ENCODE measurements around the gene DMXL2.

DMXL2 gene

GRCh38 chr15:51496246-51496645 is 126.3 kb downstream of the DMXL2 start:
- no peaks in the 10 kb centered on the region for H3K9me3 ChIP-seq
- H3K9ac ChIP-seq: no peak overlapping the region
- H3K27ac ChIP-seq: no peak overlapping the region

GRCh38 chr15:51494411-51495314 is 127.9 kb downstream of the DMXL2 start:
- Histone ChIP-seq H3K4me2 (no peak overlapping the region), H4K20me1 (no peaks in the 10 kb centered on the region), H3K36me3 (no peaks in the 10 kb centered on the region), H3K27ac (no peak overlapping the region), H3K4me1 (peaks cover 7% of the 10 kb centered on the region; the same call in 1 of the 2 replicates), H3K9me3 (no peaks in the 10 kb centered on the region), H3K4me3 (no peak overlapping the region), H3K9ac (no peak overlapping the region), H3K27me3 (no peaks in the 10 kb centered on the region)
- TF ChIP-seq Cebpa-rat (IDR thresholded peaks at IDR 0.05): no peak

More at GRCh38 chr15:51496246-51496645, 126.3 kb downstream of the DMXL2 start:
- H3K27me3 ChIP-seq: no peaks in the 10 kb centered on the region
- H3K36me3 ChIP-seq: no peaks in the 10 kb centered on the region
- no peaks in the 10 kb centered on the region for H4K20me1 ChIP-seq
- no peak overlapping the region for H3K4me3 ChIP-seq
- no peak for TF ChIP-seq Cebpa-rat (IDR thresholded peaks at IDR 0.05)
- peaks cover 7% of the 10 kb centered on the region; the same call in 1 of the 2 replicates for H3K4me1 ChIP-seq
- H3K4me2 ChIP-seq: no peak overlapping the region

GRCh38 chr15:51493892-51494291 is 128.7 kb downstream of the DMXL2 start:
- Histone ChIP-seq H3K36me3 (0 out of 2 replicates have a peak, but pooled peaks cover 4% of the 10 kb centered on the region), H3K27me3 (no peaks in the 10 kb centered on the region), H3K4me2 (no peak overlapping the region), H3K27ac (no peak overlapping the region), H3K9ac (no peak overlapping the region), H3K9me3 (no peaks in the 10 kb centered on the region), H3K4me1 (peaks cover 7% of the 10 kb centered on the region; the same call in 1 of the 2 replicates), H3K4me3 (no peak overlapping the region), H4K20me1 (no peaks in the 10 kb centered on the region)
- TF ChIP-seq Cebpa-rat (IDR thresholded peaks at IDR 0.05): no peak

- no peak overlapping the region for H3K4me2 ChIP-seq
- H3K9ac ChIP-seq: no peak overlapping the region
- H3K27me3 ChIP-seq: no peaks in the 10 kb centered on the region
- peaks cover 13% of the 10 kb centered on the region for H3K36me3 ChIP-seq
- H3K4me3 ChIP-seq: no peak overlapping the region
- H3K4me1 ChIP-seq: peaks cover 7% of the 10 kb centered on the region; the same call in 1 of the 2 replicates
- H3K9me3 ChIP-seq: no peaks in the 10 kb centered on the region; the same call in 1 of the 2 replicates
- TF ChIP-seq Cebpa-rat (IDR thresholded peaks at IDR 0.05): no peak
- no peak overlapping the region for H3K27ac ChIP-seq
- H4K20me1 ChIP-seq: no peaks in the 10 kb centered on the region
Observed at GRCh38 chr15:51492528-51492927, 130.0 kb downstream of the DMXL2 start.

- H3K4me3 ChIP-seq: no peak overlapping the region
- H3K4me2 ChIP-seq: no peak overlapping the region
- no peak overlapping the region for H3K27ac ChIP-seq
- no peaks in the 10 kb centered on the region for H3K27me3 ChIP-seq
- no peaks in the 10 kb centered on the region; the same call in 1 of the 2 replicates for H3K9me3 ChIP-seq
- H3K36me3 ChIP-seq: peaks cover 18% of the 10 kb centered on the region
- H3K4me1 ChIP-seq: peaks cover 7% of the 10 kb centered on the region; the same call in 1 of the 2 replicates
- no peak for TF ChIP-seq Cebpa-rat (IDR thresholded peaks at IDR 0.05)
- no peak overlapping the region for H3K9ac ChIP-seq
- H4K20me1 ChIP-seq: no peaks in the 10 kb centered on the region
Observed at GRCh38 chr15:51491941-51492340, 130.6 kb downstream of the DMXL2 start.

GRCh38 chr15:51484781-51485180 is 137.8 kb downstream of the DMXL2 start:
- H3K36me3 ChIP-seq: peaks cover 60% of the 10 kb centered on the region
- no peak for TF ChIP-seq Cebpa-rat (IDR thresholded peaks at IDR 0.05)
- no peak overlapping the region for H3K4me2 ChIP-seq
- peaks cover 37% of the 10 kb centered on the region for H3K9me3 ChIP-seq
- no peak overlapping the region for H3K4me3 ChIP-seq
- no peak overlapping the region for H3K27ac ChIP-seq
- no peaks in the 10 kb centered on the region for H3K27me3 ChIP-seq
- H3K4me1 ChIP-seq: no peaks in the 10 kb centered on the region
- H3K9ac ChIP-seq: no peak overlapping the region
- H4K20me1 ChIP-seq: no peaks in the 10 kb centered on the region

- Histone ChIP-seq H3K4me2 (no peak overlapping the region), H3K27me3 (no peaks in the 10 kb centered on the region), H3K36me3 (peaks cover 56% of the 10 kb centered on the region), H3K9ac (no peak overlapping the region), H3K27ac (no peak overlapping the region), H3K4me3 (no peak overlapping the region), H3K4me1 (no peaks in the 10 kb centered on the region), H4K20me1 (no peaks in the 10 kb centered on the region), H3K9me3 (peaks cover 37% of the 10 kb centered on the region)
- no peak for TF ChIP-seq Cebpa-rat (IDR thresholded peaks at IDR 0.05)
Observed at GRCh38 chr15:51483985-51484384, 138.6 kb downstream of the DMXL2 start.

GRCh38 chr15:51483520-51483919 is 139.1 kb downstream of the DMXL2 start:
- Histone ChIP-seq H3K4me1 (no peaks in the 10 kb centered on the region), H3K27ac (no peak overlapping the region), H3K4me3 (no peak overlapping the region), H3K9ac (no peak overlapping the region), H3K9me3 (peaks cover 37% of the 10 kb centered on the region), H3K4me2 (no peak overlapping the region), H4K20me1 (no peaks in the 10 kb centered on the region), H3K36me3 (peaks cover 56% of the 10 kb centered on the region), H3K27me3 (no peaks in the 10 kb centered on the region)
- no peak for TF ChIP-seq Cebpa-rat (IDR thresholded peaks at IDR 0.05)

GRCh38 chr15:51475736-51476135 is 146.8 kb downstream of the DMXL2 start:
- H3K27ac ChIP-seq: no peak overlapping the region
- no peak for TF ChIP-seq Cebpa-rat (IDR thresholded peaks at IDR 0.05)
- H3K4me2 ChIP-seq: no peak overlapping the region
- H4K20me1 ChIP-seq: no peaks in the 10 kb centered on the region
- no peak overlapping the region for H3K4me3 ChIP-seq
- peaks cover 3% of the 10 kb centered on the region; the same call in 1 of the 2 replicates for H3K36me3 ChIP-seq
- H3K27me3 ChIP-seq: no peaks in the 10 kb centered on the region
- H3K9me3 ChIP-seq: no peaks in the 10 kb centered on the region
- H3K9ac ChIP-seq: no peak overlapping the region
- H3K4me1 ChIP-seq: no peaks in the 10 kb centered on the region

GRCh38 chr15:51470512-51470911 is 152.1 kb downstream of the DMXL2 start:
- Histone ChIP-seq H3K4me1 (no peaks in the 10 kb centered on the region), H3K4me3 (no peak overlapping the region), H3K9ac (no peak overlapping the region), H3K27ac (no peak overlapping the region), H3K27me3 (no peaks in the 10 kb centered on the region), H3K4me2 (no peak overlapping the region), H4K20me1 (no peaks in the 10 kb centered on the region), H3K36me3 (peaks cover 11% of the 10 kb centered on the region), H3K9me3 (no peaks in the 10 kb centered on the region)
- TF ChIP-seq Cebpa-rat (IDR thresholded peaks at IDR 0.05): no peak
